ENCODE results near the gene CLEC16A.

- no peak for TF ChIP-seq MTA1 (IDR thresholded peaks at IDR 0.05; ENCODE audit: borderline replicate concordance)
- TF ChIP-seq SPI1 (IDR thresholded peaks at IDR 0.05; ENCODE audit: borderline replicate concordance, low read depth, low read length) = no peak
- TF ChIP-seq RBM39 (optimal IDR thresholded peaks at IDR 0.05; ENCODE audit: low read depth, low read length) = no peak
These were observed 20.5 kb downstream of the CLEC16A start for GRCh38 chr16:10964891-10965326.

Measured in K562 (cell line).